NOMO-1 (cell line): Measurements from ENCODE around the gene TMEM254.
"Not testable (repeated sequence)": the region's sequence is repeated elsewhere in the genome, so short reads cannot be mapped to it uniquely, and the experiment has no call there.

ENCODE experiments used
- DNase-seq, 2 experiments: peaks; one replicate each; lab custom pipeline; 2025; ENCODE audit not compliant: unreplicated experiment in 2 of 2; lab: John Stamatoyannopoulos, UW

The TMEM254 gene

GRCh38 chr10:80078448-80079311 lies at the start of gene TMEM254:
Gene TMEM254 (plus strand): TSS chr10:80078665. CDS start chr10:80078700, 35 bp downstream.
- peak; percentile 89 to 93 for DNase-seq

- not testable (repeated sequence) for DNase-seq
These were observed 49.3 kb upstream of the TMEM254 start for GRCh38 chr10:80029205-80029604.

- DNase-seq: not testable (repeated sequence)
These were observed 48.6 kb upstream of the TMEM254 start for GRCh38 chr10:80029865-80030264.

- no peak for DNase-seq
These were observed 46.0 kb upstream of the TMEM254 start for GRCh38 chr10:80032503-80032902.

GRCh38 chr10:80034766-80035165 lies 43.7 kb upstream of the TMEM254 start:
- DNase-seq: not testable (repeated sequence)

GRCh38 chr10:80035430-80035829 lies 43.0 kb upstream of the TMEM254 start:
- DNase-seq: not testable (repeated sequence)

- DNase-seq: not testable (repeated sequence)
These were observed 41.5 kb upstream of the TMEM254 start for GRCh38 chr10:80036921-80037500.

GRCh38 chr10:80038226-80038625 lies 40.2 kb upstream of the TMEM254 start:
- not testable (repeated sequence) for DNase-seq

- DNase-seq: no peak
These were observed 37.3 kb upstream of the TMEM254 start for GRCh38 chr10:80041162-80041561.

- DNase-seq: peak; percentile 2 to 29
These were observed 33.5 kb upstream of the TMEM254 start for GRCh38 chr10:80044935-80045334.

- peak; percentile 10 to 48 for DNase-seq
These were observed 31.6 kb upstream of the TMEM254 start for GRCh38 chr10:80046629-80047441.

GRCh38 chr10:80050752-80051151 lies 27.7 kb upstream of the TMEM254 start:
- DNase-seq: no peak

- DNase-seq: no peak
These were observed 26.5 kb upstream of the TMEM254 start for GRCh38 chr10:80051993-80052392.

GRCh38 chr10:80055760-80056159 lies 22.7 kb upstream of the TMEM254 start:
- DNase-seq: no peak

- no peak for DNase-seq
These were observed 21.3 kb upstream of the TMEM254 start for GRCh38 chr10:80057171-80057570.

- DNase-seq: no peak
These were observed 14.2 kb upstream of the TMEM254 start for GRCh38 chr10:80064120-80064886.

GRCh38 chr10:80066809-80067208 lies 11.7 kb upstream of the TMEM254 start:
- DNase-seq: no peak

- not testable (repeated sequence) for DNase-seq
These were observed 10.6 kb upstream of the TMEM254 start for GRCh38 chr10:80067821-80068220.

GRCh38 chr10:80068270-80068669 lies 10.2 kb upstream of the TMEM254 start:
- no peak for DNase-seq

- DNase-seq: no peak
These were observed 8.4 kb upstream of the TMEM254 start for GRCh38 chr10:80070057-80070456.
